DOHH2 (cell line): Measurements from ENCODE around the gene OPN5.

Source experiments
- H3F3A ChIP-seq: fragments of 200-600 bp; sonication (generic), shearing (Covaris generic); 2 replicates; pipeline ENCODE4 v1.6.0; 2016; ENCODE audit warnings: antibody characterized with exemption, mild to moderate bottlenecking; ENCODE audit not compliant: control insufficient read depth, insufficient read depth
- H3K27ac ChIP-seq: fragments of 200-600 bp; sonication (generic); 2 replicates; pipeline ENCODE4 v1.5.1; 2014; ENCODE audit warnings: low read depth, mild to moderate bottlenecking, low read length, moderate library complexity
- H3K27me3 ChIP-seq: fragments of 200-600 bp; sonication (generic); 2 replicates; pipeline ENCODE4 v1.6.1; 2014; ENCODE audit warnings: mild to moderate bottlenecking, low read length, mixed read lengths; ENCODE audit not compliant: control insufficient read depth
- H3K36me3 ChIP-seq: fragments of 200-600 bp; sonication (generic); 2 replicates; pipeline ENCODE4 v1.6.1; 2014; ENCODE audit warnings: mild to moderate bottlenecking, low read length, moderate library complexity, mixed read lengths; ENCODE audit not compliant: control insufficient read depth
- H3K4me1 ChIP-seq: fragments of 200-600 bp; sonication (generic); 2 replicates; pipeline ENCODE4 v1.6.1; 2014; ENCODE audit warnings: mild to moderate bottlenecking, low read length, mixed read lengths; ENCODE audit not compliant: control insufficient read depth
- H3K4me2 ChIP-seq: fragments of 200-600 bp; sonication (generic); 2 replicates; pipeline ENCODE4 v1.6.0; 2014; ENCODE audit warnings: mild to moderate bottlenecking, low read length, moderate library complexity
- H3K4me3 ChIP-seq: fragments of 200-600 bp; sonication (generic); 2 replicates; pipeline ENCODE4 v1.5.1; 2014; ENCODE audit warnings: mild to moderate bottlenecking, low read length, mixed read lengths
- H3K79me2 ChIP-seq: fragments of 200-600 bp; sonication (generic); 2 replicates; pipeline ENCODE4 v1.6.1; 2014; ENCODE audit warnings: mild to moderate bottlenecking, low read length, mixed read lengths; ENCODE audit not compliant: control insufficient read depth
- H3K9me2 ChIP-seq: fragments of 200-600 bp; sonication (generic); replicated peaks from 2 replicates; pipeline ENCODE4 v1.6.1; 2014; ENCODE audit warnings: mild to moderate bottlenecking, low read length, mixed read lengths; ENCODE audit not compliant: control insufficient read depth
- H3K9me3 ChIP-seq: fragments of 200-600 bp; sonication (generic); 2 replicates; pipeline ENCODE4 v1.6.1; 2014; ENCODE audit warnings: antibody characterized with exemption, low read length, mixed read lengths; ENCODE audit not compliant: control insufficient read depth, insufficient read depth
- H4K20me1 ChIP-seq: fragments of 200-600 bp; sonication (generic); 2 replicates; pipeline ENCODE4 v1.6.0; 2014; ENCODE audit warnings: low read depth, mild to moderate bottlenecking, antibody characterized with exemption, low read length, moderate library complexity; ENCODE audit not compliant: control insufficient read depth, insufficient read depth
- CTCF ChIP-seq: fragments of 200-600 bp; sonication (generic); IDR thresholded peaks from one replicate; pipeline ENCODE4 v1.5.1; 2014; ENCODE audit warnings: antibody characterized with exemption, mild to moderate bottlenecking, low read depth, low read length; ENCODE audit not compliant: poor library complexity, severe bottlenecking
- EZH2phosphoT487 ChIP-seq: fragments of 200-600 bp; sonication (generic); IDR thresholded peaks from 2 replicates; pipeline ENCODE4 v1.6.1; 2017; ENCODE audit warnings: borderline replicate concordance, mild to moderate bottlenecking, antibody characterized with exemption, low read length, moderate library complexity, mixed read lengths

OPN5 gene

GRCh38 chr6:47766445-47766844, 15.4 kb upstream of the OPN5 start:
- TF ChIP-seq CTCF (no peak), EZH2phosphoT487 (no peak)
- H3K9me3 ChIP-seq, result no peaks in the 10 kb centered on the region
- H4K20me1 ChIP-seq, result no peaks in the 10 kb centered on the region
- H3F3A ChIP-seq, result no peaks in the 10 kb centered on the region
- H3K27ac ChIP-seq, result no peak overlapping the region
- no peaks in the 10 kb centered on the region for H3K4me1 ChIP-seq
- H3K4me2 ChIP-seq, result no peak overlapping the region
- H3K9me2 ChIP-seq, result no peaks in the 10 kb centered on the region
- H3K36me3 ChIP-seq, result no peaks in the 10 kb centered on the region
- H3K79me2 ChIP-seq, result no peaks in the 10 kb centered on the region
- no peak overlapping the region for H3K4me3 ChIP-seq
- H3K27me3 ChIP-seq, result no peaks in the 10 kb centered on the region

- no peak overlapping the region for H3K4me3 ChIP-seq
- no peaks in the 10 kb centered on the region for H3K36me3 ChIP-seq
- no peak overlapping the region for H3K27ac ChIP-seq
- TF ChIP-seq EZH2phosphoT487, result no peak
- TF ChIP-seq CTCF, result no peak
- no peaks in the 10 kb centered on the region for H3K9me3 ChIP-seq
- H3K27me3 ChIP-seq, result no peaks in the 10 kb centered on the region
- no peak overlapping the region for H3K4me2 ChIP-seq
- no peaks in the 10 kb centered on the region for H4K20me1 ChIP-seq
- no peaks in the 10 kb centered on the region for H3K4me1 ChIP-seq
- no peaks in the 10 kb centered on the region for H3K9me2 ChIP-seq
- no peaks in the 10 kb centered on the region for H3K79me2 ChIP-seq
- no peaks in the 10 kb centered on the region for H3F3A ChIP-seq
Measured at GRCh38 chr6:47767102-47767501, 14.7 kb upstream of the OPN5 start.

- no peak overlapping the region for H3K4me2 ChIP-seq
- no peaks in the 10 kb centered on the region for H3K27me3 ChIP-seq
- no peaks in the 10 kb centered on the region for H3K4me1 ChIP-seq
- no peaks in the 10 kb centered on the region for H3K9me3 ChIP-seq
- no peaks in the 10 kb centered on the region for H3K9me2 ChIP-seq
- no peaks in the 10 kb centered on the region for H3K36me3 ChIP-seq
- TF ChIP-seq CTCF (no peak), EZH2phosphoT487 (no peak)
- no peaks in the 10 kb centered on the region for H3K79me2 ChIP-seq
- H3K27ac ChIP-seq, result no peak overlapping the region
- H3K4me3 ChIP-seq, result no peak overlapping the region
- no peaks in the 10 kb centered on the region for H4K20me1 ChIP-seq
- no peaks in the 10 kb centered on the region for H3F3A ChIP-seq
Measured at GRCh38 chr6:47769982-47770381, 11.8 kb upstream of the OPN5 start.

- Histone ChIP-seq H3K4me1 (no peaks in the 10 kb centered on the region), H3K4me2 (no peak overlapping the region), H3F3A (no peaks in the 10 kb centered on the region), H3K27me3 (no peaks in the 10 kb centered on the region), H3K36me3 (no peaks in the 10 kb centered on the region), H3K27ac (no peak overlapping the region), H3K79me2 (no peaks in the 10 kb centered on the region), H3K9me3 (no peaks in the 10 kb centered on the region), H4K20me1 (no peaks in the 10 kb centered on the region), H3K4me3 (no peak overlapping the region), H3K9me2 (no peaks in the 10 kb centered on the region)
- TF ChIP-seq CTCF (no peak), EZH2phosphoT487 (no peak)
Measured at GRCh38 chr6:47772359-47772758, 9.5 kb upstream of the OPN5 start.
